ENCODE results near the gene HPCAL1.

GRCh38 chr2:10274983-10275802, 27.5 kb upstream of the HPCAL1 start:
- no peak for TF ChIP-seq POLR2AphosphoS5 (IDR thresholded peaks at IDR 0.05; ENCODE audit: low read depth, low read length)
- TF ChIP-seq POLR2A (IDR thresholded peaks at IDR 0.05; ENCODE audit: low read depth, low read length): no peak

Measured in GM12891 (cell line).